Measurements from ENCODE around the gene USP40.

Gene USP40

GRCh38 chr2:233473386-233473791 is 93.2 kb downstream of the USP40 start:
- DNase-seq, result no peak

- no peak for DNase-seq
Observed at GRCh38 chr2:233471291-233472035, 95.1 kb downstream of the USP40 start.

- no peak for DNase-seq
Observed at GRCh38 chr2:233470839-233471238, 95.7 kb downstream of the USP40 start.

- DNase-seq, result no peak
Observed at GRCh38 chr2:233470011-233470687, 96.4 kb downstream of the USP40 start.

- DNase-seq, result no peak
Observed at GRCh38 chr2:233469261-233470010, 97.1 kb downstream of the USP40 start.

- no peak for DNase-seq
Observed at GRCh38 chr2:233468741-233469110, 97.9 kb downstream of the USP40 start.

- DNase-seq, result no peak
Observed at GRCh38 chr2:233468047-233468740, 98.4 kb downstream of the USP40 start.

- no peak for DNase-seq
Observed at GRCh38 chr2:233466991-233467603, 99.5 kb downstream of the USP40 start.

- DNase-seq, result no peak
Observed at GRCh38 chr2:233464531-233465240, 101.9 kb downstream of the USP40 start.

GRCh38 chr2:233464056-233464455 is 102.5 kb downstream of the USP40 start:
- DNase-seq, result no peak

GRCh38 chr2:233463586-233463985 is 103.0 kb downstream of the USP40 start:
- DNase-seq, result no peak

- no peak for DNase-seq
Observed at GRCh38 chr2:233462826-233463470, 103.6 kb downstream of the USP40 start.

- no peak for DNase-seq
Observed at GRCh38 chr2:233462202-233462785, 104.3 kb downstream of the USP40 start.

GRCh38 chr2:233461481-233461891 is 105.1 kb downstream of the USP40 start:
- DNase-seq, result no peak

- no peak for DNase-seq
Observed at GRCh38 chr2:233460726-233461441, 105.7 kb downstream of the USP40 start.

- DNase-seq, result no peak
Observed at GRCh38 chr2:233459426-233459825, 107.2 kb downstream of the USP40 start.

GRCh38 chr2:233458826-233459225 is 107.8 kb downstream of the USP40 start:
- no peak for DNase-seq

GRCh38 chr2:233458031-233458610 is 108.5 kb downstream of the USP40 start:
- no peak for DNase-seq

- no peak for DNase-seq
Observed at GRCh38 chr2:233457356-233457755, 109.2 kb downstream of the USP40 start.

- DNase-seq, result no peak
Observed at GRCh38 chr2:233456934-233457333, 109.6 kb downstream of the USP40 start.
